NB4 (cell line): Measurements from ENCODE around the gene TXN2.
"Not testable (repeated sequence)": the region's sequence is repeated elsewhere in the genome, so short reads cannot be mapped to it uniquely, and the experiment has no call there.

Experiments used
- POLR2A ChIP-seq: IDR thresholded peaks from 2 replicates; pipeline ENCODE4 v1.6.1; 2011; ENCODE audit warnings: mild to moderate bottlenecking; ENCODE audit not compliant: insufficient read length; ENCODE audit errors: extremely low read depth
- TF ChIP-seq, protein P1 (sequence below): IDR thresholded peaks from one replicate; pipeline ENCODE4 v1.5.1; 2012; ENCODE audit warnings: low read depth, low read length

GRCh38 chr22:36452978-36453607, 28.3 kb downstream of the TXN2 start:
- TF ChIP-seq, protein P1, sequence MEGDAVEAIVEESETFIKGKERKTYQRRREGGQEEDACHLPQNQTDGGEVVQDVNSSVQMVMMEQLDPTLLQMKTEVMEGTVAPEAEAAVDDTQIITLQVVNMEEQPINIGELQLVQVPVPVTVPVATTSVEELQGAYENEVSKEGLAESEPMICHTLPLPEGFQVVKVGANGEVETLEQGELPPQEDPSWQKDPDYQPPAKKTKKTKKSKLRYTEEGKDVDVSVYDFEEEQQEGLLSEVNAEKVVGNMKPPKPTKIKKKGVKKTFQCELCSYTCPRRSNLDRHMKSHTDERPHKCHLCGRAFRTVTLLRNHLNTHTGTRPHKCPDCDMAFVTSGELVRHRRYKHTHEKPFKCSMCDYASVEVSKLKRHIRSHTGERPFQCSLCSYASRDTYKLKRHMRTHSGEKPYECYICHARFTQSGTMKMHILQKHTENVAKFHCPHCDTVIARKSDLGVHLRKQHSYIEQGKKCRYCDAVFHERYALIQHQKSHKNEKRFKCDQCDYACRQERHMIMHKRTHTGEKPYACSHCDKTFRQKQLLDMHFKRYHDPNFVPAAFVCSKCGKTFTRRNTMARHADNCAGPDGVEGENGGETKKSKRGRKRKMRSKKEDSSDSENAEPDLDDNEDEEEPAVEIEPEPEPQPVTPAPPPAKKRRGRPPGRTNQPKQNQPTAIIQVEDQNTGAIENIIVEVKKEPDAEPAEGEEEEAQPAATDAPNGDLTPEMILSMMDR = not testable (repeated sequence)
- TF ChIP-seq POLR2A = not testable (repeated sequence)
